Stomach (tissue), 9 donors: ENCODE results near the gene AK5. TPM values are rescaled to one million over a fixed set of nuclear protein-coding genes. Genes with fewer than 3 reads are reported as not detected.

ENCODE experiments used
- DNase-seq, 2 donors: peaks; one replicate each; pipeline versions ENCODE4 v3.0.0 to v3.0.0-alpha.2; 2013 to 2019
- H3K27ac ChIP-seq, 5 donors: fragments of 200-600 bp in 4 of 5; sonication (generic) in 4 of 5; one replicate each; pipeline ENCODE4 v1.5.1; 2013 to 2019; ENCODE audit warnings: mild to moderate bottlenecking in 1 of 5, moderate library complexity in 1 of 5
- H3K27me3 ChIP-seq, 3 donors: fragments of 200-600 bp; sonication (generic); one replicate each; pipeline ENCODE4 v1.5.1; 2017 to 2019; ENCODE audit warnings: mixed run types in 1 of 3
- H3K36me3 ChIP-seq, 4 donors: fragments of 200-600 bp; sonication (generic); 1 replicate in 3 of 4; 2 replicates in 1 of 4; pipeline ENCODE4 v1.5.1; 2016 to 2019
- H3K4me1 ChIP-seq, 4 donors: fragments of 200-600 bp; sonication (generic); one replicate each; pipeline ENCODE4 v1.5.1; 2016 to 2019
- H3K4me3 ChIP-seq, 4 donors: fragments of 200-600 bp; sonication (generic) in 3 of 4; one replicate each; pipeline ENCODE4 v1.5.1; 2016 to 2019; ENCODE audit warnings: mild to moderate bottlenecking in 1 of 4
- H3K9me3 ChIP-seq, 4 donors: fragments of 200-600 bp; sonication (generic); one replicate each; pipeline ENCODE4 v1.5.1; 2016 to 2019
- EP300 ChIP-seq: sonication (generic); formaldehyde crosslinking; IDR thresholded peaks from one replicate; pipeline ENCODE4 v1.6.1; 2017; ENCODE audit warnings: antibody characterized with exemption
- POLR2A ChIP-seq, 4 donors: fragments of 450-650 bp; IDR thresholded peaks; one replicate each; pipeline ENCODE4 v1.6.1; 2016; ENCODE audit warnings: antibody characterized with exemption in 4 of 4, control low read depth in 2 of 4, mild to moderate bottlenecking in 1 of 4, moderate library complexity in 1 of 4
- POLR2AphosphoS5 ChIP-seq, 3 donors: sonication (generic); formaldehyde crosslinking; IDR thresholded peaks; one replicate each; pipeline ENCODE4 v1.6.1; 2016; ENCODE audit warnings: antibody characterized with exemption in 3 of 3
- WGBS, 5 donors: extraction: QIAGEN DNeasy Blood & Tissue Kit in 3 of 5; methylation state at CpG; one replicate each; pipeline versions ENCODE4 v1.1.5 to v1.1.7; 2013 to 2018; 5-methylcytosine and 5-hydroxymethylcytosine counted together
- intact Hi-C: fragments of 100-400 bp; cut with DNase I; formaldehyde crosslinking; loops from one replicate; pipeline ENCODE4 v1.15.1; 2023; ENCODE audit warnings: low total_unique reads
- polyA plus RNA-seq, 3 donors: library from polyadenylated mRNA; stranded (reverse); fragments of 200-250 nt; gene quantifications; one replicate each; pipeline ENCODE4 v1.2.3, GENCODE V29; 2013
- total RNA-seq, 5 donors: library from RNA; depleted of rRNA; stranded (reverse); fragments of >200 nt; gene quantifications; one replicate each; pipeline versions ENCODE4 v1.1.0 to v1.2.3, GENCODE V29; 2014 to 2016
- TF ChIP-seq, protein P1 (sequence below), 7 experiments: fragments of 450-650 bp in 4 of 7; fragments of 200-600 bp in 3 of 7; sonication (generic) in 3 of 7; IDR thresholded peaks; one replicate each; pipeline ENCODE4 v1.5.1; 2016 to 2019; ENCODE audit warnings: antibody characterized with exemption in 7 of 7, control low read depth in 2 of 7, mild to moderate bottlenecking in 1 of 7
- donor health status: healthy with polysubstance abuse.
- donor health status: Bipolar disorder and iron deficiency.
- donor health status: healthy.

AK5 gene
- total and polyA plus RNA-seq, 8 donors: 0.23 to 5.0 (median 1.3) TPM; not detected in 3

DNA sequence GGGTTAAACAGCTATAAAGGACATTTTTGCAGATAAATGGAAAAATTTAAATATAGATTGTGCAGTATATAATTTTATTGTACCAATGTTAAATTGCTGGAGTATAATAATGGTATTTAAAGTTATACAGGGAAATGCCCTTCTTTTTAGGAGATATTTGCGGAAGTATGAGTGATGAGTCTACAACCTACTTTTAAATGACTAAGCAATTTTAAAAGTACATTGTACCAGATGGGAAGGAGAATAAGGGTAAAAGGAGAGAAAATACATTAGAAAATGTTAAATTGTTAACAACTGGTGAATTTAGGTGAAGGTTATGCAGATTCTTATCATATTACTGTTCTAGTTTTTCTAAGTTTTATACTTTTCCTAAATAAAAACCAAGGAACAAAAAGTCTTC lies 308.8 kb downstream of the AK5 start:
- H3K36me3 ChIP-seq: peaks cover 0 to 7% (median 3%) of the 10 kb centered on the region in 4 donors
- intact Hi-C loops: no loop called here
- H3K9me3 ChIP-seq: no peaks in the 10 kb centered on the region
- DNase-seq: no peak
- TF ChIP-seq POLR2AphosphoS5 (IDR thresholded peaks at IDR 0.05) (no peak), POLR2A (IDR thresholded peaks at IDR 0.05) (no peak), EP300 (no peak)
- TF ChIP-seq, protein P1, sequence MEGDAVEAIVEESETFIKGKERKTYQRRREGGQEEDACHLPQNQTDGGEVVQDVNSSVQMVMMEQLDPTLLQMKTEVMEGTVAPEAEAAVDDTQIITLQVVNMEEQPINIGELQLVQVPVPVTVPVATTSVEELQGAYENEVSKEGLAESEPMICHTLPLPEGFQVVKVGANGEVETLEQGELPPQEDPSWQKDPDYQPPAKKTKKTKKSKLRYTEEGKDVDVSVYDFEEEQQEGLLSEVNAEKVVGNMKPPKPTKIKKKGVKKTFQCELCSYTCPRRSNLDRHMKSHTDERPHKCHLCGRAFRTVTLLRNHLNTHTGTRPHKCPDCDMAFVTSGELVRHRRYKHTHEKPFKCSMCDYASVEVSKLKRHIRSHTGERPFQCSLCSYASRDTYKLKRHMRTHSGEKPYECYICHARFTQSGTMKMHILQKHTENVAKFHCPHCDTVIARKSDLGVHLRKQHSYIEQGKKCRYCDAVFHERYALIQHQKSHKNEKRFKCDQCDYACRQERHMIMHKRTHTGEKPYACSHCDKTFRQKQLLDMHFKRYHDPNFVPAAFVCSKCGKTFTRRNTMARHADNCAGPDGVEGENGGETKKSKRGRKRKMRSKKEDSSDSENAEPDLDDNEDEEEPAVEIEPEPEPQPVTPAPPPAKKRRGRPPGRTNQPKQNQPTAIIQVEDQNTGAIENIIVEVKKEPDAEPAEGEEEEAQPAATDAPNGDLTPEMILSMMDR (IDR thresholded peaks at IDR 0.05): no peak
- H3K4me3 ChIP-seq: no peak overlapping the region
- no peak overlapping the region for H3K27ac ChIP-seq
- H3K4me1 ChIP-seq: peaks cover 0 to 18% (median 8%) of the 10 kb centered on the region in 4 donors
- WGBS, 5 donors: 93 to 100% (median 96%) methylated on average over 1 of the region's 1 CpG
- no peaks in the 10 kb centered on the region for H3K27me3 ChIP-seq

DNA sequence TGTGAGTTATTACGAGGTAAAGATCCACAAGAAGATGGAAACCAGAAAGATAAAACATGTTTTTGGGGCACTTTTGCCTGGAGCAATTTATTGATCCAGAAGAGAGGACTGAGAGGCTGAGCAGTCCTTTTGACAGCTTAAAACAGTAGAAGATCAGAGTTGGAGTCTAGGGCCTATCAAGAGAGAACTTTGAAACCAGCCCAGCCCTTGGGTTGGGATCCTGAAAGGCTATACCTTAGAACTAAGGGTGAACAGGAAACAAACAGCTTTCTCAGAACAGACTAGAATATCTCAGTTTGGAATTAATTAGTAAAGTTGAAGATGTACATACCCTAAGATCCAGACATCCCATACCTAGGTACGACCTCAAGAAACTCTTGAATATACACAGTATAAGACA lies 311.1 kb downstream of the AK5 start:
- no peaks in the 10 kb centered on the region for H3K27me3 ChIP-seq
- peaks cover 0 to 16% (median 9%) of the 10 kb centered on the region in 4 donors for H3K36me3 ChIP-seq
- DNase-seq: no peak
- peaks cover 0 to 10% (median 4%) of the 10 kb centered on the region in 4 donors for H3K4me1 ChIP-seq
- intact Hi-C loops: no loop called here
- no peaks in the 10 kb centered on the region for H3K9me3 ChIP-seq
- H3K27ac ChIP-seq: no peak overlapping the region
- TF ChIP-seq, protein P1 (IDR thresholded peaks at IDR 0.05): no peak
- TF ChIP-seq POLR2A (IDR thresholded peaks at IDR 0.05) (no peak), EP300 (no peak), POLR2AphosphoS5 (IDR thresholded peaks at IDR 0.05) (no peak)
- 95 to 100% (median 95%) methylated on average over 2 of the region's 2 CpGs for WGBS, 5 donors
- H3K4me3 ChIP-seq: no peak overlapping the region

DNA sequence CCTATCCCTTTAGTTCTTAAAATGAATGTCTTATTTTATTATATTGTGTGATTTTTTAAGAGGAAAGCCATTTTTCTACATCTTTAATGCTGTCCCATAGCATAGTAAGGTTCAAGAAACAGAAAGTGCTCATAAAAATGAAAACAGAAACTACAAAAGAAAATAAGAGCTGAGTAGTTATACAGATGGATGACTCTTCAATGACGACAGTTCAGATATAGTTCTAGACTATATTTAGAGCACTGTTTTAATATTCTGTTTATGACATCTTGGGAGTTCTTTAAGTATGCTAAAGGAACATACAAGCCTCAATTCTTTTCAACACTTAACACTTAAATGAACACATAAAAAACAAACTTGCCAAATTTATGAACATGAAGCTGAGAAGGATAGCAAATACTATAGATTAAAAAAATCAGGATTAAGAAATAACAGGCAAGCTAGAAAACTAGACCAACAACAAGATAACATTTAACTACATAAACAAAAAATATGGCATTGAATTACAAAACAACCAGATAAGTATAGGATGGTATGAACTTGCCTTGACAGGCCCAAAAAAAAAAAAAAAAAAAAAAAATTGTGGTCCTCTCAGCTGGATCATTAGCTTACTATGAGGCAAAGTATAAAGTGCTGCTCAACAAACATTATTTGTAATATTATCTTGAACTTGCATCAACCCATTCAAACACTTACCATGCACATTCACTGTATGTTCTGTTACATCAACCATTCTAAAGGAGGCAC lies 312.7 kb downstream of the AK5 start:
- Histone ChIP-seq H3K9me3 (no peaks in the 10 kb centered on the region), H3K4me3 (no peak overlapping the region), H3K27me3 (no peaks in the 10 kb centered on the region), H3K36me3 (peaks cover 0 to 16% (median 9%) of the 10 kb centered on the region in 4 donors), H3K27ac (no peak overlapping the region), H3K4me1 (peaks cover 0 to 24% (median 4%) of the 10 kb centered on the region in 4 donors)
- no peak for TF ChIP-seq POLR2A (IDR thresholded peaks at IDR 0.05)
- TF ChIP-seq EP300: no peak
- TF ChIP-seq POLR2AphosphoS5 (IDR thresholded peaks at IDR 0.05): no peak
- TF ChIP-seq, protein P1 (IDR thresholded peaks at IDR 0.05): no peak
- 79 to 86% (median 82%) methylated on average over 1 of the region's 1 CpG for WGBS, 5 donors
- intact Hi-C loops: no loop called here
- DNase-seq: no peak

DNA sequence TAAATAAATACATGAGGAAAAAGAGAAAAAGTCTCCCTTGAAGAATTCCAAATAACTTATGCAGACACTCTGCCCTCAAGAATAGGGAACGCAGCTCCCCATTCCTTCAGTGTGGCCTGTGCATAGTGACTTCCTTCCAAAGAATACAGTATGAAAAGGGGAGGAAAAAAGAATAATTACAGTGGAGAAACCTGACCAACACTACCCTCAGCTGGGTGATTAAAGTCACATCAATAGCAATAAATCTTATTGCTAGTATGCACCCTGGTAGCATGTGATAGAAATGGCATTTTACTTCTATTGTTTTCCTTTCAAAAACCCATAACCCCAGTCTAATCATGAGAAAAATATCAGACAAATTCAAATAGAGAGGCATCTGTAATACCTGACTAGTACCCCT lies 315.5 kb downstream of the AK5 start:
- intact Hi-C loops: no loop called here
- H3K27ac ChIP-seq: no peak overlapping the region
- H3K9me3 ChIP-seq: no peaks in the 10 kb centered on the region
- H3K4me1 ChIP-seq: peaks cover 0 to 29% (median 0%) of the 10 kb centered on the region in 4 donors
- DNase-seq: no peak
- 84 to 100% (median 96%) methylated on average over 1 of the region's 1 CpG for WGBS, 5 donors
- no peaks in the 10 kb centered on the region for H3K27me3 ChIP-seq
- no peak overlapping the region for H3K4me3 ChIP-seq
- TF ChIP-seq EP300: no peak
- TF ChIP-seq, protein P1 (IDR thresholded peaks at IDR 0.05): no peak
- no peak for TF ChIP-seq POLR2AphosphoS5 (IDR thresholded peaks at IDR 0.05)
- TF ChIP-seq POLR2A (IDR thresholded peaks at IDR 0.05): no peak
- H3K36me3 ChIP-seq: peaks cover 0 to 16% (median 9%) of the 10 kb centered on the region in 4 donors
